NCI-H774 (cell line): ENCODE data around the gene AQP12A.
"Not testable (repeated sequence)": the region's sequence is repeated elsewhere in the genome, so short reads cannot be mapped to it uniquely, and the experiment has no call there.

Experiments used
- DNase-seq: peaks from one replicate; lab custom pipeline; 2025; lab: John Stamatoyannopoulos, UW

The AQP12A gene

GRCh38 chr2:240691631-240692420 lies at the start of gene AQP12A:
Gene AQP12A, plus strand, starts transcription at chr2:240691866. Its CDS starts 48 bp downstream, at chr2:240691914.
- not testable (repeated sequence) for DNase-seq

GRCh38 chr2:240642061-240642805 lies 49.4 kb upstream of the AQP12A start:
- no peak for DNase-seq

- DNase-seq: no peak
These were observed 48.9 kb upstream of the AQP12A start for GRCh38 chr2:240642806-240643092.

- DNase-seq: no peak
These were observed 48.4 kb upstream of the AQP12A start for GRCh38 chr2:240643093-240643810.

GRCh38 chr2:240643811-240644150 lies 47.9 kb upstream of the AQP12A start:
- no peak for DNase-seq

GRCh38 chr2:240644171-240644651 lies 47.5 kb upstream of the AQP12A start:
- DNase-seq: no peak

GRCh38 chr2:240644859-240645301 lies 46.8 kb upstream of the AQP12A start:
- no peak for DNase-seq

GRCh38 chr2:240645346-240645745 lies 46.3 kb upstream of the AQP12A start:
- no peak for DNase-seq

GRCh38 chr2:240645801-240646175 lies 45.9 kb upstream of the AQP12A start:
- no peak for DNase-seq

- no peak for DNase-seq
These were observed 45.3 kb upstream of the AQP12A start for GRCh38 chr2:240646176-240646899.

GRCh38 chr2:240646900-240647502 lies 44.7 kb upstream of the AQP12A start:
- DNase-seq: no peak

- DNase-seq: no peak
These were observed 44.0 kb upstream of the AQP12A start for GRCh38 chr2:240647503-240648154.

GRCh38 chr2:240648155-240648649 lies 43.5 kb upstream of the AQP12A start:
- DNase-seq: no peak

- no peak for DNase-seq
These were observed 42.9 kb upstream of the AQP12A start for GRCh38 chr2:240648650-240649275.

GRCh38 chr2:240649331-240649730 lies 42.3 kb upstream of the AQP12A start:
- DNase-seq: no peak

- DNase-seq: no peak
These were observed 41.3 kb upstream of the AQP12A start for GRCh38 chr2:240650254-240650965.

- no peak for DNase-seq
These were observed 40.5 kb upstream of the AQP12A start for GRCh38 chr2:240651185-240651584.

- DNase-seq: no peak
These were observed 35.5 kb upstream of the AQP12A start for GRCh38 chr2:240655931-240656886.

GRCh38 chr2:240659883-240660282 lies 31.8 kb upstream of the AQP12A start:
- DNase-seq: not testable (repeated sequence)
